Endothelial cell of hepatic sinusoid (primary cell): ENCODE data around the gene PATJ.
"Not testable (repeated sequence)": the region's sequence is repeated elsewhere in the genome, so short reads cannot be mapped to it uniquely, and the experiment has no call there.

Experiments
- in situ Hi-C: cut with HindIII; loops from 2 replicates; pipeline ENCODE4 v1.10.0; 2017; ENCODE audit warnings: low sequenced_read_pairs

PATJ gene

GRCh38 chr1:62138029-62138428 is 395.7 kb downstream of the PATJ start:
- in situ Hi-C loops: no loop called here

- in situ Hi-C loops: no loop called here
These were observed 397.1 kb downstream of the PATJ start for GRCh38 chr1:62139410-62139809.

GRCh38 chr1:62140666-62141065 is 398.4 kb downstream of the PATJ start:
- in situ Hi-C loops: no loop called here

GRCh38 chr1:62142496-62142895 is 400.2 kb downstream of the PATJ start:
- in situ Hi-C loops: no loop called here

GRCh38 chr1:62144238-62144831 is 402.1 kb downstream of the PATJ start:
- in situ Hi-C loops: no loop called here

- in situ Hi-C loops: no loop called here
These were observed 417.7 kb downstream of the PATJ start for GRCh38 chr1:62159940-62160348.

GRCh38 chr1:62161711-62162110 is 419.4 kb downstream of the PATJ start:
- in situ Hi-C loops: no loop called here

GRCh38 chr1:62170380-62170779 is 428.1 kb downstream of the PATJ start:
- in situ Hi-C loops: not testable (repeated sequence)

GRCh38 chr1:62175568-62176179 is 433.4 kb downstream of the PATJ start:
- in situ Hi-C loops: no loop called here

GRCh38 chr1:62176597-62177312 is 434.5 kb downstream of the PATJ start:
- in situ Hi-C loops: no loop called here

GRCh38 chr1:62177621-62178020 is 435.3 kb downstream of the PATJ start:
- in situ Hi-C loops: no loop called here

GRCh38 chr1:62178372-62178771 is 436.1 kb downstream of the PATJ start:
- in situ Hi-C loops: no loop called here

- in situ Hi-C loops: loop anchor here (10.0 kb wide), 1 partner anchor 195 kb away; no protein-coding TSS in a partner anchor
These were observed 437.8 kb downstream of the PATJ start for GRCh38 chr1:62180054-62180453.

GRCh38 chr1:62180639-62181038 is 438.4 kb downstream of the PATJ start:
- in situ Hi-C loops: loop anchor here (10.0 kb wide), 1 partner anchor 194 kb away; no protein-coding TSS in a partner anchor

- in situ Hi-C loops: loop anchor here (10.0 kb wide), 1 partner anchor 193 kb away; no protein-coding TSS in a partner anchor
These were observed 439.3 kb downstream of the PATJ start for GRCh38 chr1:62181532-62181931.

- in situ Hi-C loops: loop anchor here (10.0 kb wide), 1 partner anchor 193 kb away; no protein-coding TSS in a partner anchor
These were observed 439.9 kb downstream of the PATJ start for GRCh38 chr1:62182157-62182556.

GRCh38 chr1:62183164-62184020 is 441.1 kb downstream of the PATJ start:
- in situ Hi-C loops: loop anchor here (10.0 kb wide), 1 partner anchor 191 kb away; no protein-coding TSS in a partner anchor

- in situ Hi-C loops: loop anchor here (10.0 kb wide), 1 partner anchor 190 kb away; no protein-coding TSS in a partner anchor
These were observed 442.1 kb downstream of the PATJ start for GRCh38 chr1:62184336-62184735.

- in situ Hi-C loops: loop anchor here (10.0 kb wide), 1 partner anchor 190 kb away; no protein-coding TSS in a partner anchor
These were observed 443.0 kb downstream of the PATJ start for GRCh38 chr1:62185233-62185632.

GRCh38 chr1:62185677-62186076 is 443.4 kb downstream of the PATJ start:
- in situ Hi-C loops: loop anchor here (10.0 kb wide), 1 partner anchor 189 kb away; no protein-coding TSS in a partner anchor

GRCh38 chr1:62187548-62187947 is 445.3 kb downstream of the PATJ start:
- in situ Hi-C loops: loop anchor here (10.0 kb wide), 1 partner anchor 187 kb away; no protein-coding TSS in a partner anchor
